Ishikawa (cell line): ENCODE measurements around the gene RAB25.

Source experiments
- RAD21 ChIP-seq: IDR thresholded peaks from 2 replicates; pipeline ENCODE4 v1.6.1; 2012; ENCODE audit warnings: low read depth
- TCF12 ChIP-seq: IDR thresholded peaks from 2 replicates; pipeline ENCODE4 v1.6.1; 2012; ENCODE audit warnings: low read depth
- TEAD4 ChIP-seq: IDR thresholded peaks from 2 replicates; pipeline ENCODE4 v1.6.1; 2012
- TF ChIP-seq, protein P1 (sequence below): IDR thresholded peaks from 2 replicates; pipeline ENCODE4 v1.6.1; 2012
- TF ChIP-seq, protein P2 (sequence below): IDR thresholded peaks from 2 replicates; pipeline ENCODE4 v1.6.1; 2012

DNA sequence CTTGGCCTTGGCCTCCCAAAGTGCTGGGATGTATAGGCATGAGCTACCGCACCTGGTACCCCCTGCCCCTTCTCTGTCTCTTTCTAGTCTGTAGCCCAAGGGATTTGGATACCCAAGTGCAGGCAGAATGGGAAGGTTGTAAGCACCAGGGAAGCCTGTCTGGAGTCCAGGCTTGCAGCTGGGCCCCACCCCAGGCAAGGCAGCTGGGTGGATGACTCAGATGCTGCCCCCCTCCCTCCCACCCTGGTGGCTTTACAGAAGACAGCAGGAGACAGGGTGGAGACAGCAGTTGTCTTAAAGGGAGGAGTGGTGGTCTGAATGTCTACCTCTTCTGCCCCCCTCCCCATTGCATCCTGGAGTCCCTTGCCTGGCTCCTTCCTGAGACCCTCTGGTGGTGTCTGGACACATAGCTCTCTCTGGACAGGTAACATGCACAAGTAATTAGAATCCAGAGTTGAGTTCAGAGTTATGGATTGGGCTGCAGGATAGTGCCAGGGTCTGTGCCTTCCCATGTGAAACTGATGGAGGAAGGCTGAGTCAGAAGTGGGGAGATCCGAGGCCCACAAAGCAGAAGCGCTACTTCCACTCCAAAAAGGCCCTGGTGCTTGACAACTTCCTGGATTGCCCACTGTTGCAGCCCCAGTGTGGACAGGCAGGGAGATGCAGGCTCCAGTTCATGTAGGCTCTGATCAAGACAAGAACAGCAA lies 58.7 kb downstream of the RAB25 start:
- no peak for TF ChIP-seq TEAD4
- TF ChIP-seq, protein P1, sequence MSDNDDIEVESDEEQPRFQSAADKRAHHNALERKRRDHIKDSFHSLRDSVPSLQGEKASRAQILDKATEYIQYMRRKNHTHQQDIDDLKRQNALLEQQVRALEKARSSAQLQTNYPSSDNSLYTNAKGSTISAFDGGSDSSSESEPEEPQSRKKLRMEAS, result no peak
- TF ChIP-seq TCF12, result no peak
- TF ChIP-seq RAD21, result no peak
- TF ChIP-seq, protein P2, sequence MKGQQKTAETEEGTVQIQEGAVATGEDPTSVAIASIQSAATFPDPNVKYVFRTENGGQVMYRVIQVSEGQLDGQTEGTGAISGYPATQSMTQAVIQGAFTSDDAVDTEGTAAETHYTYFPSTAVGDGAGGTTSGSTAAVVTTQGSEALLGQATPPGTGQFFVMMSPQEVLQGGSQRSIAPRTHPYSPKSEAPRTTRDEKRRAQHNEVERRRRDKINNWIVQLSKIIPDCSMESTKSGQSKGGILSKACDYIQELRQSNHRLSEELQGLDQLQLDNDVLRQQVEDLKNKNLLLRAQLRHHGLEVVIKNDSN, result no peak
